HepG2 (cell line): ENCODE data around the gene PRR23A. TPM values are rescaled to one million over a fixed set of nuclear protein-coding genes. Genes with fewer than 3 reads are reported as not detected.

Experiments used
- ATAC-seq: fragments of 200-7000 bp; cut with Tn5 transposase; 3 replicates; pipeline ENCODE4 v1.9.1; 2020; ENCODE audit warnings: mild to moderate bottlenecking, moderate library complexity
- BruUV-seq: library from RNA; stranded (reverse); fragments of 400-500 nt; replicated peaks from 2 replicates; lab custom pipeline; 2021; lab: Mats Ljungman, UMichigan
- CTCF ChIA-PET: fragments of 300-600 bp; formaldehyde crosslinking; extraction: SDS; loops from one replicate; lab custom pipeline; 2021; ENCODE audit warnings: low total read pairs, inconsistent platforms, low intra/inter-chr PET ratio; lab: Yijun Ruan, JAX
- POLR2A ChIA-PET: fragments of 350-600 bp; sonication (Branson Sonifier 250); formaldehyde crosslinking; loops from one replicate; lab custom pipeline; 2020; ENCODE audit warnings: antibody characterized with exemption, inconsistent platforms; lab: Yijun Ruan, JAX
- DNase-seq: peaks from one replicate; pipeline ENCODE4 v3.0.0-alpha.2; 2015; ENCODE audit warnings: low spot score
- FAIRE-seq: peaks from 3 replicates; lab custom pipeline; 2011; peaks lifted over from hg19 to GRCh38; lab: Jason Lieb, UNC
- H2AFZ ChIP-seq: one replicate; pipeline ENCODE4 v1.6.1; 2011; ENCODE audit warnings: low read length, inconsistent platforms
- H3K27ac ChIP-seq: fragments of 300-600 bp; 3 replicates; pipeline ENCODE4 v1.8.0; 2011; ENCODE audit warnings: mixed run types, mild to moderate bottlenecking, mixed read lengths, low read length, inconsistent platforms; ENCODE audit not compliant: insufficient read depth; ENCODE audit errors: extremely low read length
- H3K27me3 ChIP-seq, 2 experiments: fragments of 200-600 bp in 1 of 2; 2 replicates in 1 of 2; 3 replicates in 1 of 2; pipeline versions ENCODE4 v1.6.0 to v1.8.0; 2011; ENCODE audit warnings: low read length in 2 of 2, mild to moderate bottlenecking in 2 of 2, moderate library complexity in 2 of 2, inconsistent platforms in 1 of 2; ENCODE audit not compliant: insufficient read depth in 2 of 2, control insufficient read depth in 1 of 2
- H3K36me3 ChIP-seq, 2 experiments: fragments of 200-600 bp in 1 of 2; replicated peaks in 1 of 2; 2 replicates in 1 of 2; 3 replicates in 1 of 2; pipeline versions ENCODE4 v1.5.1 to v1.8.0; 2011; ENCODE audit warnings: low read length in 2 of 2, inconsistent platforms in 1 of 2; ENCODE audit not compliant: insufficient read depth in 2 of 2, control insufficient read depth in 1 of 2
- H3K4me1 ChIP-seq: 2 replicates; pipeline ENCODE4 v1.5.1; 2012; ENCODE audit warnings: low read length, inconsistent platforms; ENCODE audit not compliant: insufficient read depth
- H3K4me2 ChIP-seq: 2 replicates; pipeline ENCODE4 v1.6.0; 2011; ENCODE audit warnings: low read depth, low read length, inconsistent platforms
- H3K4me3 ChIP-seq, 3 experiments: fragments of 200-600 bp in 1 of 3; sonication (generic), shearing (Covaris generic) in 1 of 3; replicated peaks in 1 of 3; 2 replicates each; pipeline ENCODE4 v1.5.1; 2011 to 2016; ENCODE audit warnings: low read length in 3 of 3, inconsistent platforms in 2 of 3, low read depth in 2 of 3, mild to moderate bottlenecking in 2 of 3, control low read depth in 1 of 3, mixed read lengths in 1 of 3; ENCODE audit not compliant: insufficient read depth in 1 of 3
- H3K79me2 ChIP-seq: one replicate; pipeline ENCODE4 v1.6.1; 2011; ENCODE audit warnings: low read length, inconsistent platforms; ENCODE audit not compliant: insufficient read depth
- H3K9ac ChIP-seq: 2 replicates; pipeline ENCODE4 v1.6.0; 2011; ENCODE audit warnings: mild to moderate bottlenecking, low read depth, low read length, inconsistent platforms; ENCODE audit not compliant: insufficient read depth
- H3K9me3 ChIP-seq: 2 replicates; pipeline ENCODE4 v1.5.1; 2012; ENCODE audit warnings: mild to moderate bottlenecking, low read length
- H4K20me1 ChIP-seq: 2 replicates; pipeline ENCODE4 v1.6.0; 2011; ENCODE audit warnings: inconsistent platforms, mild to moderate bottlenecking, low read length, moderate library complexity; ENCODE audit not compliant: insufficient read depth
- DMTF1 ChIP-seq: sonication (generic); formaldehyde crosslinking; IDR thresholded peaks from 2 replicates; pipeline ENCODE4 v1.4.0; 2020; ENCODE audit warnings: mild to moderate bottlenecking, missing genetic modification reagents
- JUND ChIP-seq: sonication (generic); formaldehyde crosslinking; IDR thresholded peaks from 2 replicates; pipeline ENCODE4 v1.8.0; 2022; ENCODE audit warnings: mild to moderate bottlenecking, missing genetic modification reagents
- NR2F1 ChIP-seq, 2 experiments: fragments of 450-650 bp in 1 of 2; formaldehyde crosslinking in 1 of 2; IDR thresholded peaks; 2 replicates each; pipeline versions ENCODE4 v1.5.0 to v1.6.1; 2016 to 2020; ENCODE audit warnings: mild to moderate bottlenecking in 1 of 2, missing compliant biosample characterization in 1 of 2, missing genetic modification reagents in 1 of 2, moderate library complexity in 1 of 2
- NR2F6 ChIP-seq, 2 experiments: IDR thresholded peaks; 2 replicates each; pipeline ENCODE4 v1.6.1; 2016; ENCODE audit warnings: antibody characterized with exemption in 1 of 2, mild to moderate bottlenecking in 1 of 2
- PHF5A ChIP-seq: IDR thresholded peaks from one replicate; pipeline ENCODE4 v1.6.1; 2018; ENCODE audit warnings: low read depth, missing genetic modification reagents; ENCODE audit not compliant: unreplicated experiment
- PRMT3 ChIP-seq: sonication (generic); formaldehyde crosslinking; IDR thresholded peaks from 2 replicates; pipeline ENCODE4 v1.8.1; 2022; ENCODE audit warnings: low read depth, mild to moderate bottlenecking, moderate library complexity, missing genetic modification reagents, borderline replicate concordance
- TAF15 ChIP-seq: fragments of 200-400 bp; formaldehyde crosslinking; IDR thresholded peaks from one replicate; pipeline ENCODE4 v1.6.1; 2018; ENCODE audit warnings: mild to moderate bottlenecking, low read depth, low read length; ENCODE audit not compliant: poor library complexity, severe bottlenecking
- ZC3H4 ChIP-seq: sonication (generic); formaldehyde crosslinking; IDR thresholded peaks from 2 replicates; pipeline ENCODE4 v1.4.0; 2020; ENCODE audit warnings: missing genetic modification reagents, borderline replicate concordance
- ZNF567 ChIP-seq: sonication (generic); formaldehyde crosslinking; IDR thresholded peaks from 2 replicates; pipeline ENCODE4 v1.8.1; 2023; ENCODE audit warnings: mild to moderate bottlenecking, missing genetic modification reagents, borderline replicate concordance
- ZNF597 ChIP-seq: sonication (generic); formaldehyde crosslinking; IDR thresholded peaks from 2 replicates; pipeline ENCODE4 v1.5.0; 2020; ENCODE audit warnings: missing genetic modification reagents
- ZNF607 ChIP-seq: sonication (generic); formaldehyde crosslinking; IDR thresholded peaks from 2 replicates; pipeline ENCODE4 v1.5.1; 2020; ENCODE audit warnings: missing genetic modification reagents, mild to moderate bottlenecking, borderline replicate concordance
- ZNF772 ChIP-seq: sonication (generic); formaldehyde crosslinking; IDR thresholded peaks from 2 replicates; pipeline ENCODE4 v1.5.0; 2020; ENCODE audit warnings: mild to moderate bottlenecking, missing genetic modification reagents
- ZNF816 ChIP-seq: sonication (generic); formaldehyde crosslinking; IDR thresholded peaks from 2 replicates; pipeline ENCODE4 v1.8.0; 2022; ENCODE audit warnings: missing genetic modification reagents, mild to moderate bottlenecking, borderline replicate concordance
- WGBS: methylation state at CpG from one replicate; pipeline ENCODE4 v1.1.6; 2017; ENCODE audit warnings: low lambda C conversion rate; 5-methylcytosine and 5-hydroxymethylcytosine counted together
- in situ Hi-C: cut with HindIII; loops from 2 replicates; pipeline ENCODE4 v1.10.0; 2017; ENCODE audit warnings: low pct_unique_long_range_greater_than_20kb; ENCODE audit not compliant: extremely low pct_ligation_motif_present
- intact Hi-C: fragments of 100-400 bp; cut with micrococcal nuclease; formaldehyde crosslinking; loops from one replicate; pipeline ENCODE4 v1.10.0; 2022; ENCODE audit not compliant: unreplicated experiment
- polyA plus RNA-seq, 8 experiments: library from polyadenylated mRNA; depleted of rRNA in 3 of 8; stranded (reverse) in 7 of 8; unstranded in 1 of 8; fragments of >200 nt; fragmentation: Illumina TruSeq in 4 of 8; extraction: Trizol in 4 of 8; gene quantifications; 2 replicates each; pipeline versions ENCODE4 v1.2.1 to v1.2.3, GENCODE V29; 2011 to 2016; ENCODE audit warnings: low read depth in 4 of 8, missing spikeins in 1 of 8, mixed read lengths in 1 of 8; ENCODE audit not compliant: insufficient read depth in 1 of 8
- total RNA-seq, 5 experiments: library from RNA; depleted of rRNA; stranded (reverse); fragments of >200 nt; fragmentation: Illumina TruSeq; extraction: Trizol; gene quantifications; 2 replicates each; pipeline ENCODE4 v1.2.3, GENCODE V29; 2016; ENCODE audit warnings: low read depth in 1 of 5
- TF ChIP-seq, protein P1 (sequence below): sonication (generic); formaldehyde crosslinking; IDR thresholded peaks from 2 replicates; pipeline ENCODE4 v1.4.0; 2020; ENCODE audit warnings: missing genetic modification reagents
- TF ChIP-seq, protein P2 (sequence below): sonication (generic); formaldehyde crosslinking; IDR thresholded peaks from 2 replicates; pipeline ENCODE4 v1.8.0; 2022; ENCODE audit warnings: mild to moderate bottlenecking, missing genetic modification reagents, moderate library complexity

PRR23A gene
- total and polyA plus RNA-seq, 2 of the 13 experiments (the other 11 are each of a cell fraction or from before 2014, with no cell fraction given) = not detected

- no TSS peak for BruUV-seq
- no peak for FAIRE-seq
- H4K20me1 ChIP-seq = no peaks in the 10 kb centered on the region
- in situ Hi-C loops = no loop called here
- no peak for ATAC-seq
- 89% methylated on average over 42 of the region's 81 CpGs for WGBS
- H2AFZ ChIP-seq = no peak overlapping the region
- H3K79me2 ChIP-seq = no peaks in the 10 kb centered on the region
- CTCF ChIA-PET = interaction anchor here (1.3 kb wide), 1 partner anchor 182 kb away, joined by 3 read pairs; no protein-coding TSS in a partner anchor
- H3K4me3 ChIP-seq = no peak overlapping the region
- no peaks in the 10 kb centered on the region for H3K9me3 ChIP-seq
- intact Hi-C loops = no loop called here
- H3K4me2 ChIP-seq = no peak overlapping the region
- H3K9ac ChIP-seq = no peak overlapping the region
- POLR2A ChIA-PET = no interaction called here
- H3K36me3 ChIP-seq = no peaks in the 10 kb centered on the region
- no peak for DNase-seq
- H3K27me3 ChIP-seq = no peaks in the 10 kb centered on the region
- H3K4me1 ChIP-seq = no peaks in the 10 kb centered on the region
- H3K27ac ChIP-seq = no peak overlapping the region
- TF ChIP-seq ZNF567 (CRISPR knock-in tag) = no peak
- no peak for TF ChIP-seq ZNF816
- TF ChIP-seq PRMT3 (CRISPR knock-in tag) = no peak
- no peak for TF ChIP-seq ZNF597 (CRISPR knock-in tag)
- TF ChIP-seq, protein P1, sequence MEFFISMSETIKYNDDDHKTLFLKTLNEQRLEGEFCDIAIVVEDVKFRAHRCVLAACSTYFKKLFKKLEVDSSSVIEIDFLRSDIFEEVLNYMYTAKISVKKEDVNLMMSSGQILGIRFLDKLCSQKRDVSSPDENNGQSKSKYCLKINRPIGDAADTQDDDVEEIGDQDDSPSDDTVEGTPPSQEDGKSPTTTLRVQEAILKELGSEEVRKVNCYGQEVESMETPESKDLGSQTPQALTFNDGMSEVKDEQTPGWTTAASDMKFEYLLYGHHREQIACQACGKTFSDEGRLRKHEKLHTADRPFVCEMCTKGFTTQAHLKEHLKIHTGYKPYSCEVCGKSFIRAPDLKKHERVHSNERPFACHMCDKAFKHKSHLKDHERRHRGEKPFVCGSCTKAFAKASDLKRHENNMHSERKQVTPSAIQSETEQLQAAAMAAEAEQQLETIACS = no peak
- no peak for TF ChIP-seq ZNF607 (CRISPR knock-in tag)
- TF ChIP-seq NR2F1 (CRISPR knock-in tag; IDR thresholded peaks at IDR 0.05) = no peak
- TF ChIP-seq, protein P2, sequence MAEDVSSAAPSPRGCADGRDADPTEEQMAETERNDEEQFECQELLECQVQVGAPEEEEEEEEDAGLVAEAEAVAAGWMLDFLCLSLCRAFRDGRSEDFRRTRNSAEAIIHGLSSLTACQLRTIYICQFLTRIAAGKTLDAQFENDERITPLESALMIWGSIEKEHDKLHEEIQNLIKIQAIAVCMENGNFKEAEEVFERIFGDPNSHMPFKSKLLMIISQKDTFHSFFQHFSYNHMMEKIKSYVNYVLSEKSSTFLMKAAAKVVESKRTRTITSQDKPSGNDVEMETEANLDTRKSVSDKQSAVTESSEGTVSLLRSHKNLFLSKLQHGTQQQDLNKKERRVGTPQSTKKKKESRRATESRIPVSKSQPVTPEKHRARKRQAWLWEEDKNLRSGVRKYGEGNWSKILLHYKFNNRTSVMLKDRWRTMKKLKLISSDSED = no peak
- TF ChIP-seq ZNF772 (CRISPR knock-in tag) = no peak
- TF ChIP-seq TAF15 = no peak
- TF ChIP-seq NR2F6 (IDR thresholded peaks at IDR 0.05) = no peak
- TF ChIP-seq NR2F6 (CRISPR knock-in tag; IDR thresholded peaks at IDR 0.05) = no peak
- TF ChIP-seq JUND (CRISPR knock-in tag) = no peak
- no peak for TF ChIP-seq ZC3H4 (CRISPR knock-in tag)
- TF ChIP-seq DMTF1 (CRISPR knock-in tag) = no peak
- TF ChIP-seq PHF5A (CRISPR knock-in tag) = no peak
Observed at GRCh38 chr3:139020036-139020867, 14.2 kb upstream of the PRR23A start.
